Tibial artery (tissue), 4 donors: ENCODE results near the gene PALLD.

Source experiments
- DNase-seq, 2 donors: peaks; one replicate each; pipeline ENCODE4 v3.0.0-alpha.2; 2019
- H3K27ac ChIP-seq, 2 donors: fragments of 200-600 bp; sonication (generic) in 1 of 2; 1 replicate in 1 of 2; 2 replicates in 1 of 2; pipeline ENCODE4 v1.5.1; 2018 to 2019; ENCODE audit warnings: mild to moderate bottlenecking in 1 of 2
- H3K27me3 ChIP-seq, 2 donors: fragments of 200-600 bp; sonication (generic) in 1 of 2; one replicate each; pipeline versions ENCODE4 v1.5.1 to v1.6.0; 2016 to 2019
- H3K36me3 ChIP-seq, 3 donors: fragments of 200-600 bp; sonication (generic) in 2 of 3; one replicate each; pipeline ENCODE4 v1.5.1; 2016 to 2019; ENCODE audit warnings: mild to moderate bottlenecking in 2 of 3
- H3K4me1 ChIP-seq, 4 donors: fragments of 200-600 bp; sonication (generic) in 2 of 4; 1 replicate in 3 of 4; 2 replicates in 1 of 4; pipeline ENCODE4 v1.5.1; 2016 to 2019
- H3K4me3 ChIP-seq, 2 donors: fragments of 200-600 bp; sonication (generic) in 1 of 2; 1 replicate in 1 of 2; 2 replicates in 1 of 2; pipeline ENCODE4 v1.5.1; 2018 to 2019; ENCODE audit warnings: mild to moderate bottlenecking in 2 of 2
- H3K9me3 ChIP-seq, 3 donors: fragments of 200-600 bp; sonication (generic) in 1 of 3; one replicate each; pipeline ENCODE4 v1.5.1; 2016 to 2019
- intact Hi-C: fragments of 100-400 bp; cut with DNase I; formaldehyde crosslinking; loops from one replicate; pipeline ENCODE4 v1.15.0; 2023; ENCODE audit warnings: low total_unique reads
- TF ChIP-seq, protein P1 (sequence below), 2 experiments: fragments of 200-600 bp in 1 of 2; fragments of 450-650 bp in 1 of 2; IDR thresholded peaks; one replicate each; pipeline ENCODE4 v1.5.1; 2017 to 2019; ENCODE audit warnings: antibody characterized with exemption in 2 of 2, mild to moderate bottlenecking in 1 of 2, moderate library complexity in 1 of 2

The PALLD gene

DNA sequence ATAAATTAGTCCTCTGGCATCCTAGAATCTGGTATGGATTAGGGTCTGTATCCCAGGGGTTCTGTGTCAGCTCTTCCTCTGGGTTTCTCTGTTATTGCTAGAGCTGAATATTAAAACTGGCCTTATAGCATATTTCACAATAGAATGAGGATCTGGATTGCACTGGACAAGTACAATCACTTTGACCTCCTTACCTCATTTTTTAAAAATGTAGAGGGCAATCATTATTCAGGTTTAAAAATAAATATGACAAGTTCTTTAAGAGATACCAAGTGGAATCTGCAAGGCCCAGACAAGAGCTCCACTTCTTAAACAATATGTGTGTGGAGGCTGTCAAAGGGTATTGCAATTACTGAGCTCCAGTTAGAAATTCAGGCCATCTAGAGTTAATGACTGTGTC lies 1.4 kb downstream of the PALLD start:
- Histone ChIP-seq H3K4me1 (no peaks in the 10 kb centered on the region), H3K36me3 (no peaks in the 10 kb centered on the region), H3K9me3 (no peaks in the 10 kb centered on the region), H3K27me3 (no peaks in the 10 kb centered on the region), H3K27ac (no peak overlapping the region), H3K4me3 (no peak overlapping the region)
- TF ChIP-seq, protein P1, sequence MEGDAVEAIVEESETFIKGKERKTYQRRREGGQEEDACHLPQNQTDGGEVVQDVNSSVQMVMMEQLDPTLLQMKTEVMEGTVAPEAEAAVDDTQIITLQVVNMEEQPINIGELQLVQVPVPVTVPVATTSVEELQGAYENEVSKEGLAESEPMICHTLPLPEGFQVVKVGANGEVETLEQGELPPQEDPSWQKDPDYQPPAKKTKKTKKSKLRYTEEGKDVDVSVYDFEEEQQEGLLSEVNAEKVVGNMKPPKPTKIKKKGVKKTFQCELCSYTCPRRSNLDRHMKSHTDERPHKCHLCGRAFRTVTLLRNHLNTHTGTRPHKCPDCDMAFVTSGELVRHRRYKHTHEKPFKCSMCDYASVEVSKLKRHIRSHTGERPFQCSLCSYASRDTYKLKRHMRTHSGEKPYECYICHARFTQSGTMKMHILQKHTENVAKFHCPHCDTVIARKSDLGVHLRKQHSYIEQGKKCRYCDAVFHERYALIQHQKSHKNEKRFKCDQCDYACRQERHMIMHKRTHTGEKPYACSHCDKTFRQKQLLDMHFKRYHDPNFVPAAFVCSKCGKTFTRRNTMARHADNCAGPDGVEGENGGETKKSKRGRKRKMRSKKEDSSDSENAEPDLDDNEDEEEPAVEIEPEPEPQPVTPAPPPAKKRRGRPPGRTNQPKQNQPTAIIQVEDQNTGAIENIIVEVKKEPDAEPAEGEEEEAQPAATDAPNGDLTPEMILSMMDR (IDR thresholded peaks at IDR 0.05), result no peak
- intact Hi-C loops, result no loop called here
- no peak for DNase-seq

DNA sequence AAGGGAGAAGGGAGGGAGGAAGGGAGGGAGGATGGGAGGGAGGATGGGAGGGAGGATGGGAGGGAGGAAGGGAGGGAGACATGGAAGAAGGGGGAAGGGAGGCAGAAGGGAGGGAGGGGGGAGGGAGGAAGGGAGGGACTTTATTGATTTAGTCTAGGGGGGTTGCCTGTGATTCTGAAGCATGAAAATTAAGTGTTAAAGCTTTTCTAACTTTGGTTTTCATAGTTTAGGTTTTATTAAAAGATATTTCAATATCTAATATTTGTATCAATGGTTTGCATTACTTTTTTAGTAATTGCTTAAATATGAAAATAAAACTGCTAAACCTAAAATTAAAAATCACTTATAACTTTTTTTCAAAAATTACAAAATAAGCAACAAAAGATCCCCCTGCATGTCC lies 2.4 kb downstream of the PALLD start:
- TF ChIP-seq, protein P1 (IDR thresholded peaks at IDR 0.05), result no peak
- Histone ChIP-seq H3K4me3 (no peak overlapping the region), H3K9me3 (no peaks in the 10 kb centered on the region), H3K27me3 (no peaks in the 10 kb centered on the region), H3K4me1 (no peaks in the 10 kb centered on the region), H3K36me3 (no peaks in the 10 kb centered on the region), H3K27ac (no peak overlapping the region)
- no peak for DNase-seq
- intact Hi-C loops, result no loop called here

DNA sequence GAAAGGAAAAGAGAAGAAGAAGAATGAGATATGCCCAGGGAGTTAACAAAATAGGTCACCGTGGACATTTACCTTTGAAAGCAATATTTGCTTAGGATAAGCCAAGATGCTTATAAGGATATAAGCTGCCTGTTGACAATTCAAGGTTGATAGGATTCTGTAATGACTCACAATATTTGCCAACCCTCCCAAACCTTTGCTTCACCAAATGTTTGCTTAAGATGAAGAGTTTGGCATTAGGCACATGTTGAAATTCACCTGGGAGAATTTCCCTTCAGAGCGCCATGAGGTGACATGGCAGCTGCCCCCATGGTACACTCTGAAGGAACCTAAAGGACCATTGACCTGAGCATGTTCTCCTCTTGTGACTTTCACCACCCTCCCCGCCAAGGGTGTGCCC lies 4.6 kb downstream of the PALLD start:
- TF ChIP-seq, protein P1 (IDR thresholded peaks at IDR 0.05), result no peak

DNA sequence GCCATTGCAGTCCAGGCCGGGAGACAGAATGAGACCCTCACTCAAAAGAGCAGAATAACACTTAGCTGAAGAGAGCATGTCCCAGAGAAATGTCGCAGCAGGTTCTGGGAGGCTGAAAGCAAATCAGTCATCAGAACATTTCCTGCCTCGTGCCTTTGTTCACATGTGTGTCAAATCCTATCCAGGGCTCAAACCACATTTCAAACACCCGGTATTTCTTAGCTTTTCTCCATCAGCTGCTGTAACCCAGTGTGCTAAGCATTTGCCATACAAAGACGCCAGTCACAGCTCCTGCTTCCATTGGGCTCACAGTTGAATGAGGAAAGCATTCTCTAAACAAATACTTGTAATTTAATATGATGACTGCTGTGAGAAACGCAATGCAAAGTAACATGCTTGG lies 6.0 kb downstream of the PALLD start:
- H3K27ac ChIP-seq, result no peak overlapping the region
- TF ChIP-seq, protein P1 (IDR thresholded peaks at IDR 0.05), result no peak
- no peaks in the 10 kb centered on the region for H3K36me3 ChIP-seq
- no peak overlapping the region for H3K4me3 ChIP-seq
- DNase-seq, result no peak
- H3K4me1 ChIP-seq, result no peaks in the 10 kb centered on the region
- H3K27me3 ChIP-seq, result no peaks in the 10 kb centered on the region
- intact Hi-C loops, result no loop called here
- H3K9me3 ChIP-seq, result no peaks in the 10 kb centered on the region

More for the DNA sequence above, 4.6 kb downstream of the PALLD start:
- H3K4me3 ChIP-seq, result no peak overlapping the region
- H3K36me3 ChIP-seq, result no peaks in the 10 kb centered on the region
- H3K9me3 ChIP-seq, result no peaks in the 10 kb centered on the region
- H3K27ac ChIP-seq, result no peak overlapping the region
- intact Hi-C loops, result no loop called here
- H3K4me1 ChIP-seq, result no peaks in the 10 kb centered on the region
- DNase-seq, result no peak
- H3K27me3 ChIP-seq, result no peaks in the 10 kb centered on the region

DNA sequence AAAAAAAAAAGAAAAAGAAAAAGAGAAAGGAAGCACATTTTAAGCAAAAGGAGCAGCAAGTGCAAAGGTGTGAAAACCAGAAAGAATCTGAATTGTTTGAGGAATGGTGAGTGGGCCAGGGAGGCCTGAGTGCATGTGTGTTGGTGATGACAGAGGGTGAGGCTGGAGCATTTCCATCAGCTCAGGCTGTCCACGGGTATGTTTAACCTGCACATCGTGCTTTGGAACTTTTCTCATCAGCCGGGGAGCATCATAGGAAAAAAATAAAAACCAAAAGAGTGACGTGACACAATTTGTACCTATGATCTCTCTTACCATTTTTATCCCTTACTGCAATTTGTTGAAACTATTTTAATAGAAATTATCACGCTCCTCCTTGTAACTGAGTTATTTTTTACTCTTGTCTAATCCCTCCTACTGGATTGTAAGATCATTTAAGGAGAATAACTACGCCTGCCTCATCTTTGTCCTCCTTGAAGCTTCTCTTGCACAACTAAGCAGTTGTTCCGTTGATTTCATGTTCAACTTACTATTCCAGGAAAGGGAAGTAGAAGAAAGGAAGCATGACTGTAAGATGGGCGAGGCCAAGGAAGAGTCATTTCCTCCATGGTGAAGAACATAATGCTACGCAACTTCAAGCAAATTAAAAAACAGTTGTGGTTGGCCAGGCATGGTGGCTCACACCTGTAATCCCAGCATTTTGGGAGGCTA lies 7.0 kb downstream of the PALLD start:
- intact Hi-C loops, result no loop called here
- TF ChIP-seq, protein P1 (IDR thresholded peaks at IDR 0.05), result no peak
- no peak overlapping the region for H3K27ac ChIP-seq
- DNase-seq, result no peak
- H3K36me3 ChIP-seq, result no peaks in the 10 kb centered on the region
- no peaks in the 10 kb centered on the region for H3K4me1 ChIP-seq
- H3K27me3 ChIP-seq, result no peaks in the 10 kb centered on the region
- H3K4me3 ChIP-seq, result no peak overlapping the region
- no peaks in the 10 kb centered on the region for H3K9me3 ChIP-seq

DNA sequence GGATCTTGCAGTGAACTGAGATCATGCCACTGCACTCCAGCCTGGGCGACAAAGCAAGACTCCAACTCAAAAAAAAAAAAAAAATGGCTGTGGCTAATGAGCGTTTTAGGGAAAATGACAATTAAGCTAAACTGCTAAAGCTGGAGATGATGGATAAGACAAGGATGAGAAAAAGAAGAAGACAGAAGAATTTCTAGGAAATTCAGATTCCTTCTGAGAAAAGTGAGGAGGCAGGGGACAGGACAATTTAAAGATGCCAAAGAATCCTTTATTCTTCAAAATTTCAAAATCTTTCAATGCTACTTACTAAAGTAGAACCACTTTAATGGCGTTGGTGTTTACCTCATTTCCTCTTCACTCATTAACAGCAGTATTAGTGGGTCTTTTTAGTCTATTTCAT lies 7.7 kb downstream of the PALLD start:
- Histone ChIP-seq H3K36me3 (no peaks in the 10 kb centered on the region), H3K27ac (no peak overlapping the region), H3K4me3 (no peak overlapping the region), H3K9me3 (no peaks in the 10 kb centered on the region), H3K27me3 (no peaks in the 10 kb centered on the region), H3K4me1 (no peaks in the 10 kb centered on the region)
- TF ChIP-seq, protein P1 (IDR thresholded peaks at IDR 0.05), result no peak
- intact Hi-C loops, result no loop called here
- no peak for DNase-seq
